T-helper 2 cell treated with Interferon-gamma antibody and Interleukin-4, amounts not matched to agents 100 ng/mL and 5 ng/mL, for 36 hours (primary cell): Measurements from ENCODE around the gene MTPN. TPM values are rescaled to one million over a fixed set of nuclear protein-coding genes. Genes with fewer than 3 reads are reported as not detected.

Experiments
- intact Hi-C: fragments of 100-400 bp; cut with micrococcal nuclease; formaldehyde crosslinking; loops from one replicate; pipeline ENCODE4 v1.15.1; 2023
- total RNA-seq: library from RNA; stranded (reverse); gene quantifications from 2 replicates; pipeline ENCODE4 v1.2.3, GENCODE V29; 2022

Gene MTPN
- total RNA-seq, 1 donor from 2014 or later = 129 TPM

- intact Hi-C loops = no loop called here
Measured at GRCh38 chr7:135899458-135900064, 77.6 kb downstream of the MTPN start.

GRCh38 chr7:135898226-135898625 is 78.9 kb downstream of the MTPN start:
- intact Hi-C loops = no loop called here

GRCh38 chr7:135894816-135895215 is 82.3 kb downstream of the MTPN start:
- intact Hi-C loops = no loop called here

- intact Hi-C loops = no loop called here
Measured at GRCh38 chr7:135889823-135890222, 87.3 kb downstream of the MTPN start.

- intact Hi-C loops = no loop called here
Measured at GRCh38 chr7:135888740-135889139, 88.4 kb downstream of the MTPN start.

GRCh38 chr7:135886345-135887132 is 90.6 kb downstream of the MTPN start:
- intact Hi-C loops = no loop called here

GRCh38 chr7:135884495-135885232 is 92.5 kb downstream of the MTPN start:
- intact Hi-C loops = no loop called here

GRCh38 chr7:135879233-135879632 is 97.9 kb downstream of the MTPN start:
- intact Hi-C loops = no loop called here

- intact Hi-C loops = no loop called here
Measured at GRCh38 chr7:135878284-135878683, 98.9 kb downstream of the MTPN start.

- intact Hi-C loops = no loop called here
Measured at GRCh38 chr7:135877805-135878204, 99.4 kb downstream of the MTPN start.

Other genes with a start within 250 kb of the MTPN start
- not detected in 2 replicates for gene SLC13A4, start 249.2 kb downstream of the MTPN start, total RNA-seq
- not detected in 2 replicates for gene FAM180A, start 228.5 kb downstream of the MTPN start, total RNA-seq